ENCODE data around the gene ZNF440. TPM values are rescaled to one million over a fixed set of nuclear protein-coding genes. Genes with fewer than 3 reads are reported as not detected.

Gene ZNF440
- polyA plus RNA-seq, 1 of the 3 experiments (the other 2 are of a cell fraction), result 2.0 TPM

- TF ChIP-seq EP300 (IDR thresholded peaks at IDR 0.05; ENCODE audit: borderline replicate concordance in 1 of 2, low read depth in 1 of 2, low read length in 1 of 2), result no peak
- TF ChIP-seq USF2 (IDR thresholded peaks at IDR 0.05; ENCODE audit: borderline replicate concordance, low read depth, low read length), result no peak
- TF ChIP-seq NRF1 (IDR thresholded peaks at IDR 0.05; ENCODE audit: low read depth, low read length), result no peak
- TF ChIP-seq MEF2A (IDR thresholded peaks at IDR 0.05; ENCODE audit: borderline replicate concordance, low read depth), result no peak
- TF ChIP-seq CTCF (IDR thresholded peaks at IDR 0.05), result no peak
- TF ChIP-seq, protein P1, sequence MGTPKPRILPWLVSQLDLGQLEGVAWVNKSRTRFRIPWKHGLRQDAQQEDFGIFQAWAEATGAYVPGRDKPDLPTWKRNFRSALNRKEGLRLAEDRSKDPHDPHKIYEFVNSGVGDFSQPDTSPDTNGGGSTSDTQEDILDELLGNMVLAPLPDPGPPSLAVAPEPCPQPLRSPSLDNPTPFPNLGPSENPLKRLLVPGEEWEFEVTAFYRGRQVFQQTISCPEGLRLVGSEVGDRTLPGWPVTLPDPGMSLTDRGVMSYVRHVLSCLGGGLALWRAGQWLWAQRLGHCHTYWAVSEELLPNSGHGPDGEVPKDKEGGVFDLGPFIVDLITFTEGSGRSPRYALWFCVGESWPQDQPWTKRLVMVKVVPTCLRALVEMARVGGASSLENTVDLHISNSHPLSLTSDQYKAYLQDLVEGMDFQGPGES (IDR thresholded peaks at IDR 0.05; ENCODE audit: low read depth, low read length), result no peak
Measured at GRCh38 chr19:11766597-11767591, 47.2 kb upstream of the ZNF440 start, which contains the start of gene ZNF441 (continued).

- Histone ChIP-seq H3K27me3 (ENCODE audit: insufficient read depth) (no peaks in the 10 kb centered on the region), H2AFZ (ENCODE audit: low read depth) (peak overlapping the region; percentile 99; the same call in 1 of the 2 replicates), H3K4me1 (ENCODE audit: control insufficient read depth in 1 of 2, insufficient read depth in 2 of 2, low read depth in 1 of 2, low read length in 1 of 2) (peaks cover 0 to 10% of the 10 kb centered on the region in 2 experiments; a peak in 1 of 4 replicates), H3K9me2 (no peaks in the 10 kb centered on the region), H3F3A (replicated peaks; ENCODE audit: insufficient read depth) (no peaks in the 10 kb centered on the region), H3K9me3 (no peaks in the 10 kb centered on the region), H3K4me2 (peak overlapping the region; percentile 95), H4K20me1 (ENCODE audit: insufficient read depth) (no peaks in the 10 kb centered on the region), H3K79me2 (ENCODE audit: insufficient read depth) (peaks cover 36% of the 10 kb centered on the region), H3K4me3 (ENCODE audit: low read depth in 2 of 2, low read length in 1 of 2) (peak overlapping the region; percentile 72 to 90), H3K36me3 (replicated peaks in 1 of 2; ENCODE audit: control insufficient read depth in 1 of 2, insufficient read depth in 2 of 2, low read length in 1 of 2) (peaks cover 0 to 3% of the 10 kb centered on the region in 2 experiments), H3K9ac (peak overlapping the region; percentile 94), H3K27ac (ENCODE audit: low read depth in 2 of 2, low read length in 1 of 2) (peak overlapping the region; percentile 66 to 77; a peak in 3 of 4 replicates)
- CTCF ChIA-PET, result interaction anchor here (1.2 to 1.7 kb wide), 3 partner anchors 30 to 44 kb away, joined by 4 to 6 read pairs (median 5); partner anchors contain the start of gene ZNF491
- TF ChIP-seq RXRA (IDR thresholded peaks at IDR 0.05; ENCODE audit: borderline replicate concordance, low read depth) (no peak), YY1 (IDR thresholded peaks at IDR 0.05; ENCODE audit: low read depth) (0 out of 2 replicates have a peak, but pooled peaks have one; percentile 29), TEAD4 (IDR thresholded peaks at IDR 0.05; ENCODE audit: borderline replicate concordance, insufficient read depth) (no peak), MXI1 (IDR thresholded peaks at IDR 0.05; ENCODE audit: low read depth, low read length) (peak; percentile 48), PBX3 (IDR thresholded peaks at IDR 0.05) (no peak), GATA2 (CRISPR knock-in tag; IDR thresholded peaks at IDR 0.05) (peak; percentile 39; the same call in 1 of the 2 replicates), MAX (IDR thresholded peaks at IDR 0.05; ENCODE audit: low read depth) (peak; percentile 28; the same call in 1 of the 2 replicates)
- TF ChIP-seq, protein P2, sequence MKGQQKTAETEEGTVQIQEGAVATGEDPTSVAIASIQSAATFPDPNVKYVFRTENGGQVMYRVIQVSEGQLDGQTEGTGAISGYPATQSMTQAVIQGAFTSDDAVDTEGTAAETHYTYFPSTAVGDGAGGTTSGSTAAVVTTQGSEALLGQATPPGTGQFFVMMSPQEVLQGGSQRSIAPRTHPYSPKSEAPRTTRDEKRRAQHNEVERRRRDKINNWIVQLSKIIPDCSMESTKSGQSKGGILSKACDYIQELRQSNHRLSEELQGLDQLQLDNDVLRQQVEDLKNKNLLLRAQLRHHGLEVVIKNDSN (IDR thresholded peaks at IDR 0.05; ENCODE audit: borderline replicate concordance, low read depth), result no peak
- TF ChIP-seq, protein P1 (IDR thresholded peaks at IDR 0.05; ENCODE audit: low read depth, low read length), result no peak
- peak; percentile 57 for DNase-seq
- POLR2A ChIA-PET, result no interaction called here
- WGBS (ENCODE audit: low lambda C conversion rate), result 7% methylated on average over 5 of the region's 20 CpGs
Measured at GRCh38 chr19:11767633-11768133, 46.4 kb upstream of the ZNF440 start.

Data from SK-N-SH (cell line).